Muscle layer of colon (tissue), 2 donors: ENCODE data around the gene SLC2A1.

Source experiments
- H3K27ac ChIP-seq: one replicate; pipeline ENCODE4 v1.7.0; 2013; ENCODE audit warnings: low read depth, mild to moderate bottlenecking, low read length, moderate library complexity
- H3K27me3 ChIP-seq, 2 donors: one replicate each; pipeline ENCODE4 v1.7.0; 2013; ENCODE audit warnings: low read length in 2 of 2, mild to moderate bottlenecking in 2 of 2; ENCODE audit not compliant: insufficient read depth in 2 of 2, control insufficient read depth in 1 of 2
- H3K36me3 ChIP-seq: one replicate; pipeline ENCODE4 v1.7.0; 2013; ENCODE audit warnings: mild to moderate bottlenecking, low read length; ENCODE audit not compliant: insufficient read depth
- H3K4me1 ChIP-seq: one replicate; pipeline ENCODE4 v1.7.0; 2013; ENCODE audit warnings: mild to moderate bottlenecking, low read length; ENCODE audit not compliant: insufficient read depth
- H3K4me3 ChIP-seq, 2 donors: one replicate each; pipeline ENCODE4 v1.7.0; 2013; ENCODE audit warnings: low read length in 2 of 2, low read depth in 1 of 2, mild to moderate bottlenecking in 1 of 2, moderate library complexity in 1 of 2
- H3K9ac ChIP-seq: one replicate; pipeline ENCODE4 v1.7.0; 2013; ENCODE audit warnings: low read length
- H3K9me3 ChIP-seq: one replicate; pipeline ENCODE4 v1.7.0; 2013; ENCODE audit warnings: mild to moderate bottlenecking, low read length
- donor health status: abdominal sarcoma.
- donor health status: Adenocarcinoma of cecum.

The SLC2A1 gene

GRCh38 chr1:42888013-42888633 is 70.5 kb downstream of the SLC2A1 start:
- Histone ChIP-seq H3K4me3 (no peak overlapping the region), H3K9me3 (no peaks in the 10 kb centered on the region), H3K27me3 (no peaks in the 10 kb centered on the region), H3K4me1 (no peaks in the 10 kb centered on the region), H3K36me3 (no peaks in the 10 kb centered on the region), H3K27ac (no peak overlapping the region), H3K9ac (no peak overlapping the region)

DNA sequence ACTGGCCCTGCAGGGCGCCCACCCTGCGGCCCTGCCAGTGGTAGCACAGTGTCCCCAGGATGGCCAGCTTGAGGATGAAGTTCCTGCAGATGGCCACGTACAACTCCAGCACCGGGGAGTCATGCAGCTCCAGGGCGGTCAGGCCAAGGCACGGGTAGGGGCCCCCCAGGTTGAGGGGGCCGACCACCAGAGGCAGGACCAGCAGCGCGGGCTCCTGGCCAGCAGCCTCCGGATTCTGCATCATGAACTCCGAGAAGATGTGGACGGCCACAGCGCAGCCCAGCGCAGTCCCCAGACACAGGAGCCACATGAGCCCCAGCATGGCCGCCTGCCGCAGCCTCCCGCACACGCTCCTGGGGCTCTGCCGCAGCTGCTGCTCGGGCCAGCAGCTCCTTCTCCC is 71.3 kb downstream of the SLC2A1 start:
- Histone ChIP-seq H3K4me1 (no peaks in the 10 kb centered on the region), H3K4me3 (no peak overlapping the region), H3K27ac (no peak overlapping the region), H3K9me3 (no peaks in the 10 kb centered on the region), H3K27me3 (no peaks in the 10 kb centered on the region), H3K36me3 (no peaks in the 10 kb centered on the region), H3K9ac (no peak overlapping the region)

DNA sequence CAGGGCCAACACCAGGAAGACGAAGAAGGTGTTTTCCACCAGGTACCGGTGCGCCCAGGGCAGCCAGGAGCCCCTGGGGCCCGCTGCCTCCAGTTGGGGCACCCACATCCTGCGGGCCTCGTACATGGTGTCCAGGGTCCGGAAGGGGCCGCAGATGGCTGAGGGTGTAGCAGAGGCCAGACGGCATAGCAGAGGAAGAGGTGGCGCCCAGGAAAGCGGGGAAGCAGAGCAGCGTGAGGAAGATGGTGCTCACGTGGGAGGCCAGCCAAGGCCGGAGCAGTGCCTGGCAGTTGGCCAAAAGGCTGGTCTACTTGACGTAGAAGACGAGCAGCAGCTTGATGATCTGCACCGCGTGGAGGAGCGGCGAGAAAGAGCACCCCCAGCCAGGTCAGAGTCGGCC is 71.9 kb downstream of the SLC2A1 start:
- no peak overlapping the region for H3K9ac ChIP-seq
- H3K4me3 ChIP-seq = no peak overlapping the region
- no peaks in the 10 kb centered on the region for H3K36me3 ChIP-seq
- no peaks in the 10 kb centered on the region for H3K9me3 ChIP-seq
- H3K27me3 ChIP-seq = no peaks in the 10 kb centered on the region
- no peaks in the 10 kb centered on the region for H3K4me1 ChIP-seq
- H3K27ac ChIP-seq = no peak overlapping the region

DNA sequence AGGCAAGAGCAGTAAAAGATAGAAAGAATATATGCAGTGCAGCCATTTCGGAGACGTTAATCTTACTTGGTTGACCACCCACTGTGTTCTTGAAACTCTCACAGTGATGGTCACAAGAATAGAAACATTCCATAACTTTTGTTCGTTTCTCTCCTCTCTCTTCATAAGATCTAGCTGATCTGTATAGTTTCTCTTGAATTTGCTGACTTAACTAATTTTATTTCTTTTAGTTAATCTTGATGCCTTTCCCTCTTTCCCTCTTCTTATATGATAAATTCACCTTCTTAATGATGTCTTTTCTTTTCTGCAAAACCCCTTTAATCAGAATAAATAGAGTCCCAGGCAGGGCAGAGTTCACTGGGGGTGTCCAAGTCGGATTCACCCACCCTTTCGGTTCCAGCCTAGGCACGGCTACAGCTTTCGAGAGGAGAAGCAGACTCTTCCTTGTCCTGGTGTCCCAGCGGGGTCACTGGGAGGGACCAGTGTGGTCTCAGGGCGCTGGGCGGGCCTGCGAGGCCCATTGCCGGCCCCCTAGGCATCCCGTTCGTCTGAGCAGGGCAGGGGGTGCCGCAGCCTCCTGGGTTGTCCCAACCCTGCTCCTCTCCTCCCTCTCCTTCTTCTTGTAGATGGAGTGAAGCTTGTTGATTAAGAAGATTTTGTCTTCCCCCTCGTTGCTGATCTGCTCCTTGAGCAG is 72.5 kb downstream of the SLC2A1 start:
- Histone ChIP-seq H3K27me3 (no peaks in the 10 kb centered on the region), H3K27ac (no peak overlapping the region), H3K36me3 (no peaks in the 10 kb centered on the region), H3K4me1 (no peaks in the 10 kb centered on the region), H3K9ac (no peak overlapping the region), H3K4me3 (no peak overlapping the region), H3K9me3 (no peaks in the 10 kb centered on the region)

DNA sequence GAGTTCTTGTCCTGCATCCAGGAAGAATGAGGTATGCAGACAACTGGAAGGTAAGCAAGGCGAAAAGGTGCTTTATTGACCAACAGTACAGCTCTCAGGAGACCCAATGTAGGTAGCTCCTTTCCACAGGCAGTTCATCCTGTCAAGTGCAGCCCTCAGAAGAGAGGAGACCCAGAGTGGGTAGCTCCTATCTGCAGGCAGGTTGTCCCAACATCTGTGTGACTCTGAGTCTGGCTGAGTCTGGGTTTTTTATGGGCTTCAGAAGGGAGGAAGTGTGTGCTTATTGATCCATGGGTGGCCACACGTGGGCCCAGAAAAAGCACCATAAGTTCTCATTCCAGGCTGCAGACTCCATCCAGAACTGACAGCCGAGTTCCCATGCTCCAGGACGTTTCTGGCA is 78.3 kb downstream of the SLC2A1 start:
- Histone ChIP-seq H3K9ac (no peak overlapping the region), H3K4me1 (no peaks in the 10 kb centered on the region), H3K4me3 (no peak overlapping the region), H3K9me3 (no peaks in the 10 kb centered on the region), H3K27me3 (no peaks in the 10 kb centered on the region), H3K36me3 (no peaks in the 10 kb centered on the region), H3K27ac (no peak overlapping the region)

DNA sequence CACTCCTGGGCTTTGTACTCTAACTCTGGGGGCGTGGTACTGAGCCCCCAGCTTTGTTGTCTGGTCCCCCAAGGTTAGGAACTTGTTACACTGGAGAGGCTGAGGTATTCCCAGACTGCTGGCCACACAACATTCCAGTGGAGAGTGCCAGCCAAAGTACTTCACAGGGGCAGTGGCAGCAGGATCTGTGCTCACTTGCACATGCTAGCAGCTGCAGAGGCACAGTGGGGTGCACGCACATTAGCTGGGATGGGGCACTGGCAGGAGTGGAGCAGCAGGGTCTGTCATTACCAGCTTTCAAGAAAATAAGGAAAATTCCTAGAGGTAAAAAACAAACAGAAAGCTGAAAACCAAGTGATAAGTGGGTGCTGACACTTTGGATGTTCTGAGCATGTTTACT is 81.3 kb downstream of the SLC2A1 start:
- Histone ChIP-seq H3K27ac (no peak overlapping the region), H3K27me3 (no peaks in the 10 kb centered on the region), H3K9ac (no peak overlapping the region), H3K4me3 (no peak overlapping the region), H3K36me3 (no peaks in the 10 kb centered on the region), H3K9me3 (no peaks in the 10 kb centered on the region), H3K4me1 (no peaks in the 10 kb centered on the region)

DNA sequence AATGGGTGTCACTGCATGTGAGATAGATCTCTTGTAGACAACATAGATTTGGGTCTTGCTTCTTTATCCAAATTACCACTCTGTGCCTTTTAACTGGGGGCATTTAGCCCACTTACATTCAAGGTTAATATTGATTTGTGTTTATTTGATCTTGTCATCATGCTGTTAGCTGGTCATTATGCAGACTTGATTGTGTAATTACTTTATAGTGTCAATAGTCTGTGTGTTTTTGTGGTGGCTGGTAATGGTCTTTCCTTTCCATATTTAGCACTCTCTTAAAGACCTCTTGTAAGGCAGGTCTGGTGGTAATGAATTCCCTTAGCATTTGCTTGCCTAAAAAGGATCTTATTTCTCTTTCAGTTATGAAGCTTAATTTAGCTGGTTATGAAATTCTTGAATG is 82.7 kb downstream of the SLC2A1 start:
- Histone ChIP-seq H3K9ac (no peak overlapping the region), H3K36me3 (no peaks in the 10 kb centered on the region), H3K27ac (no peak overlapping the region), H3K27me3 (no peaks in the 10 kb centered on the region), H3K9me3 (no peaks in the 10 kb centered on the region), H3K4me3 (no peak overlapping the region), H3K4me1 (no peaks in the 10 kb centered on the region)
